HUES64 (cell line): Measurements from ENCODE around the gene STK11IP.

ENCODE experiments used
- H3K27ac ChIP-seq: 2 replicates; pipeline ENCODE4 v1.7.0; 2013; ENCODE audit warnings: low read depth, low read length, inconsistent platforms
- H3K27me3 ChIP-seq: 2 replicates; pipeline ENCODE4 v1.6.1; 2013; ENCODE audit warnings: mild to moderate bottlenecking, low read length; ENCODE audit not compliant: insufficient read depth
- H3K36me3 ChIP-seq: 2 replicates; pipeline ENCODE4 v1.6.1; 2013; ENCODE audit warnings: mild to moderate bottlenecking, low read length; ENCODE audit not compliant: insufficient read depth
- H3K4me1 ChIP-seq: 2 replicates; pipeline ENCODE4 v1.6.1; 2013; ENCODE audit warnings: mild to moderate bottlenecking, low read length, moderate library complexity; ENCODE audit not compliant: insufficient read depth
- H3K4me3 ChIP-seq: 2 replicates; pipeline ENCODE4 v1.5.1; 2013; ENCODE audit warnings: mild to moderate bottlenecking, low read length, moderate library complexity
- H3K9ac ChIP-seq: 2 replicates; pipeline ENCODE4 v1.6.1; 2013; ENCODE audit warnings: mild to moderate bottlenecking, low read depth, low read length
- H3K9me3 ChIP-seq: 2 replicates; pipeline ENCODE4 v1.6.1; 2013; ENCODE audit warnings: low read depth, low read length; ENCODE audit not compliant: insufficient read depth
- WGBS: fragments of 150-250, 120-280 bp; methylation state at CpG from one replicate; pipeline ENCODE4 v1.1.7; 2013; ENCODE audit warnings: missing lambda C conversion rate; 5-methylcytosine and 5-hydroxymethylcytosine counted together

The STK11IP gene

GRCh38 chr2:219638948-219639755 is 41.5 kb downstream of the STK11IP start:
- no peak overlapping the region for H3K9ac ChIP-seq
- H3K36me3 ChIP-seq, result no peaks in the 10 kb centered on the region
- no peak overlapping the region for H3K27ac ChIP-seq
- H3K4me1 ChIP-seq, result peaks cover 2% of the 10 kb centered on the region; the same call in 1 of the 2 replicates
- no peak overlapping the region for H3K4me3 ChIP-seq
- 92% methylated on average over 24 of the region's 24 CpGs for WGBS
- H3K27me3 ChIP-seq, result peaks cover 7% of the 10 kb centered on the region; the same call in 1 of the 2 replicates
- H3K9me3 ChIP-seq, result no peaks in the 10 kb centered on the region

GRCh38 chr2:219641390-219642068 is 43.9 kb downstream of the STK11IP start:
- Histone ChIP-seq H3K9ac (no peak overlapping the region), H3K27ac (no peak overlapping the region)

GRCh38 chr2:219642069-219642454 is 44.4 kb downstream of the STK11IP start:
- H3K36me3 ChIP-seq, result no peaks in the 10 kb centered on the region
- H3K9ac ChIP-seq, result no peak overlapping the region
- H3K9me3 ChIP-seq, result no peaks in the 10 kb centered on the region
- H3K27me3 ChIP-seq, result peaks cover 7% of the 10 kb centered on the region; the same call in 1 of the 2 replicates
- H3K4me3 ChIP-seq, result no peak overlapping the region
- WGBS, result 92% methylated on average over 8 of the region's 8 CpGs
- peaks cover 20% of the 10 kb centered on the region; the same call in 1 of the 2 replicates for H3K4me1 ChIP-seq
- no peak overlapping the region for H3K27ac ChIP-seq

More at GRCh38 chr2:219641390-219642068, 43.9 kb downstream of the STK11IP start:
- WGBS, result 94% methylated on average over 7 of the region's 7 CpGs
- H3K4me3 ChIP-seq, result no peak overlapping the region
- peaks cover 7% of the 10 kb centered on the region; the same call in 1 of the 2 replicates for H3K27me3 ChIP-seq
- H3K4me1 ChIP-seq, result peaks cover 17% of the 10 kb centered on the region; the same call in 1 of the 2 replicates
- no peaks in the 10 kb centered on the region for H3K9me3 ChIP-seq
- H3K36me3 ChIP-seq, result no peaks in the 10 kb centered on the region

GRCh38 chr2:219642465-219643083 is 44.9 kb downstream of the STK11IP start:
- H3K9ac ChIP-seq, result no peak overlapping the region
- no peaks in the 10 kb centered on the region for H3K9me3 ChIP-seq
- H3K4me1 ChIP-seq, result peaks cover 20% of the 10 kb centered on the region; the same call in 1 of the 2 replicates
- 16% methylated on average over 24 of the region's 24 CpGs for WGBS
- no peak overlapping the region for H3K27ac ChIP-seq
- no peak overlapping the region for H3K4me3 ChIP-seq
- no peaks in the 10 kb centered on the region for H3K36me3 ChIP-seq
- peaks cover 7% of the 10 kb centered on the region; the same call in 1 of the 2 replicates for H3K27me3 ChIP-seq

- Histone ChIP-seq H3K9me3 (no peaks in the 10 kb centered on the region), H3K27me3 (peaks cover 7% of the 10 kb centered on the region; the same call in 1 of the 2 replicates), H3K36me3 (no peaks in the 10 kb centered on the region), H3K4me3 (no peak overlapping the region), H3K4me1 (peaks cover 20% of the 10 kb centered on the region; the same call in 1 of the 2 replicates), H3K9ac (no peak overlapping the region), H3K27ac (no peak overlapping the region)
- WGBS, result 94% methylated on average over 7 of the region's 7 CpGs
These were observed 45.4 kb downstream of the STK11IP start for GRCh38 chr2:219643084-219643473.

- 92% methylated on average over 14 of the region's 14 CpGs for WGBS
- Histone ChIP-seq H3K4me3 (no peak overlapping the region), H3K36me3 (no peaks in the 10 kb centered on the region), H3K27ac (no peak overlapping the region), H3K4me1 (peaks cover 20% of the 10 kb centered on the region; the same call in 1 of the 2 replicates), H3K9ac (no peak overlapping the region), H3K9me3 (no peaks in the 10 kb centered on the region), H3K27me3 (peaks cover 7% of the 10 kb centered on the region; the same call in 1 of the 2 replicates)
These were observed 46.2 kb downstream of the STK11IP start for GRCh38 chr2:219643788-219644398.

GRCh38 chr2:219644801-219645480 is 47.3 kb downstream of the STK11IP start:
- Histone ChIP-seq H3K36me3 (no peaks in the 10 kb centered on the region), H3K27ac (no peak overlapping the region), H3K9me3 (no peaks in the 10 kb centered on the region), H3K4me3 (no peak overlapping the region), H3K4me1 (peaks cover 20% of the 10 kb centered on the region; the same call in 1 of the 2 replicates), H3K9ac (no peak overlapping the region; the same call in 1 of the 2 replicates), H3K27me3 (peaks cover 7% of the 10 kb centered on the region; the same call in 1 of the 2 replicates)
- WGBS, result 85% methylated on average over 17 of the region's 17 CpGs

GRCh38 chr2:219645631-219646527 is 48.2 kb downstream of the STK11IP start:
- H3K4me1 ChIP-seq, result peaks cover 20% of the 10 kb centered on the region; the same call in 1 of the 2 replicates
- no peaks in the 10 kb centered on the region for H3K36me3 ChIP-seq
- no peak overlapping the region; the same call in 1 of the 2 replicates for H3K9ac ChIP-seq
- peaks cover 7% of the 10 kb centered on the region; the same call in 1 of the 2 replicates for H3K27me3 ChIP-seq
- no peaks in the 10 kb centered on the region for H3K9me3 ChIP-seq
- H3K4me3 ChIP-seq, result no peak overlapping the region
- H3K27ac ChIP-seq, result no peak overlapping the region
- 66% methylated on average over 11 of the region's 12 CpGs for WGBS

GRCh38 chr2:219648176-219648575 is 50.5 kb downstream of the STK11IP start:
- Histone ChIP-seq H3K4me1 (peaks cover 18% of the 10 kb centered on the region; the same call in 1 of the 2 replicates), H3K9me3 (no peaks in the 10 kb centered on the region), H3K27ac (no peak overlapping the region), H3K36me3 (no peaks in the 10 kb centered on the region), H3K27me3 (peaks cover 2% of the 10 kb centered on the region; the same call in 1 of the 2 replicates), H3K4me3 (no peak overlapping the region), H3K9ac (no peak overlapping the region)
- WGBS, result 88% methylated on average over 1 of the region's 2 CpGs
